ENCODE measurements around the gene LIN52. TPM values are rescaled to one million over a fixed set of nuclear protein-coding genes. Genes with fewer than 3 reads are reported as not detected.

LIN52 gene
- total RNA-seq, 2 donors from 2014 or later: 7.8 to 8.1 TPM

DNA sequence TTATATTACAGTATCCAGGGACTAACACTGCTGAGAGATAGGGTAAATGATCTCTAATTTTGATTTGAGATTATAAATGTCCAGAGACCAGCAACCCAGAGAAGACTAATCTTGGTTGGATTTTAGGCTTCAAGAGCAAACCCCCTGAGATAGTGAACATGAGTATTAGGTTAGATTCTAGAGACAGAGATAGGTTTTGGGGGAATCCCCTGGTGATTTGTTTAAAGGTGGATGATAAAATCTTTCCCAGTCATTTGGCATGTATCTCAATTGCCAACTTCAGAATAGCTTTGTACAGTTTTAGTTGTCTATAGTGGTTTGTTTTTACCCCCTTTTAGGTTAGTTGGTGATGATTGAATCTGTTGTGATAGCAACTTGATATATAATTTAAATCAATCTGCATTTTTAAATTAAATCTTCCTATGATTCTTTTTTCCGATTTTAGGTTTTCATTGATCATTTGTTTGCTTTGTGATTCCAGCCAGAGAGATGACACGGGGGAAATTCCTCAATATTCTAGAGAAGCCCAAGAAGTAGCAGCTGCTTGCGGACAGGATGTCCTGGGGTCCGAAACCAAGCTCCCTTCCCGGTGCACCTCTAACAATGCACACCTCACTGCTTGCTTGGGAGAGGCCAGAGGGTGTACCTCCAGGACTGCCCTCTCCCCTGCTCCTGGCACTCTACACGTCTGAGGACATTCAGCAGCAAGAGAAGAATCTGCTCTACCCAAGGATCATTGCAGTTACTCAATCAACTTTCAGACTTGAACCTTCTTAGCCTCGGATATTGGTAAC lies 113.9 kb downstream of the LIN52 start:
- Histone ChIP-seq H3K9me3 (no peaks in the 10 kb centered on the region), H3K27me3 (replicated peaks; ENCODE audit: insufficient read depth) (no peaks in the 10 kb centered on the region), H3K27ac (no peak overlapping the region), H3K4me3 (no peak overlapping the region), H3K4me1 (replicated peaks) (no peaks in the 10 kb centered on the region), H3K36me3 (no peaks in the 10 kb centered on the region)
- 89% methylated on average over 7 of the region's 7 CpGs for WGBS
- no peak for TF ChIP-seq POLR2AphosphoS5 (IDR thresholded peaks at IDR 0.05)
- no peak for TF ChIP-seq POLR2A (IDR thresholded peaks at IDR 0.05)
- no peak for TF ChIP-seq CTCF (IDR thresholded peaks at IDR 0.05)
- intact Hi-C loops (cut with DNase I): no loop called here
- DNase-seq (ENCODE audit: low spot score): no peak

DNA sequence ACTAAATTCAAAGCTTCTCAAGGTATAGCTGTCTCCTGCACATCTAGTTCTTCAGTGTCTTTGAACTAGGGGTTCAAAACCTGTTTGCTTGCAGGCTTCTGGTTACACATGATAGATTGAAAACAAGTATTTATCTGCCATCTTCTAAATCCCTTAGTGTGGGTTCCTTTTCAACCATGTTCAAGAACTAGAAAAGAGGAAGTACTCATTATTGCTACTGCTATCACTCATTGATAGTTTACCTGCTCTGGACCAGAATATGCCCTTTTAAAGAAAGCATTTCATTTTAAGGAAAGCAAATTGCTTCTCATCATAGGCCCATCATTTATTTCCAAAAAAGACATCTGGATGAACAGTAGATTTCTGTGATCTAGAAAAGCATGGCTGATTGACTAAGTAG lies 117.4 kb downstream of the LIN52 start:
- no peak overlapping the region for H3K4me3 ChIP-seq
- no peak for DNase-seq (ENCODE audit: low spot score)
- no peaks in the 10 kb centered on the region for H3K27me3 ChIP-seq (replicated peaks; ENCODE audit: insufficient read depth)
- intact Hi-C loops (cut with DNase I): no loop called here
- H3K36me3 ChIP-seq: no peaks in the 10 kb centered on the region
- no peaks in the 10 kb centered on the region for H3K9me3 ChIP-seq
- no peaks in the 10 kb centered on the region for H3K4me1 ChIP-seq (replicated peaks)
- H3K27ac ChIP-seq: no peak overlapping the region
- TF ChIP-seq POLR2AphosphoS5 (IDR thresholded peaks at IDR 0.05) (no peak), CTCF (IDR thresholded peaks at IDR 0.05) (no peak), POLR2A (IDR thresholded peaks at IDR 0.05) (no peak)

GRCh38 chr14:74203639-74204038 lies 118.9 kb downstream of the LIN52 start:
- H3K4me3 ChIP-seq: no peak overlapping the region
- DNase-seq (ENCODE audit: low spot score): no peak
- TF ChIP-seq POLR2AphosphoS5 (IDR thresholded peaks at IDR 0.05) (no peak), CTCF (IDR thresholded peaks at IDR 0.05) (no peak), POLR2A (IDR thresholded peaks at IDR 0.05) (no peak)
- no peaks in the 10 kb centered on the region for H3K27me3 ChIP-seq (replicated peaks; ENCODE audit: insufficient read depth)
- no peaks in the 10 kb centered on the region for H3K9me3 ChIP-seq
- no peak overlapping the region for H3K27ac ChIP-seq
- WGBS: 83% methylated on average over 8 of the region's 8 CpGs
- intact Hi-C loops (cut with DNase I): no loop called here
- no peaks in the 10 kb centered on the region for H3K36me3 ChIP-seq
- H3K4me1 ChIP-seq (replicated peaks): no peaks in the 10 kb centered on the region

DNA sequence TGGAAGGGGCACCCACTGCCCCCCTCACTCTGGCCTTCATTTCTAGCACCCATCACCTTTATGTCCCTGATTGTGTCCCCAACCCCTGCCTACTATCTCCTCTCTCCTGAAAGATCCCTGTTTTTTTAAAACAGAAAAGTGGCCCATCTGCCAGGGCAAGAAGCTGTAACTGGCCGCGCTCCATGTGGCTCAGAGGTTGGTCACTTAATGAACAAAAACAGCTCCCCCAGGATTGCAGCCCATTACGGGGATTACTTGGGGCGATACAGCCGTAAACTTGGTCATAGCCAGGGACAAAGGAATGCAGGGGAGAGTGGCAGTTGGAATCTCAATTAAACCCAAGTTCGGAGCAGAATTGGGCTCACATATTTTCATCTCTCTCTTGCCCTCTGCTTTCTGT lies 119.7 kb downstream of the LIN52 start:
- H3K36me3 ChIP-seq: no peaks in the 10 kb centered on the region
- WGBS: 83% methylated on average over 6 of the region's 6 CpGs
- H3K9me3 ChIP-seq: no peaks in the 10 kb centered on the region
- no peak overlapping the region for H3K4me3 ChIP-seq
- H3K27ac ChIP-seq: no peak overlapping the region
- H3K27me3 ChIP-seq (replicated peaks; ENCODE audit: insufficient read depth): no peaks in the 10 kb centered on the region
- H3K4me1 ChIP-seq (replicated peaks): no peaks in the 10 kb centered on the region
- intact Hi-C loops (cut with DNase I): no loop called here
- DNase-seq (ENCODE audit: low spot score): no peak
- TF ChIP-seq POLR2AphosphoS5 (IDR thresholded peaks at IDR 0.05) (no peak), CTCF (IDR thresholded peaks at IDR 0.05) (no peak), POLR2A (IDR thresholded peaks at IDR 0.05) (no peak)

- Histone ChIP-seq H3K9me3 (no peaks in the 10 kb centered on the region), H3K27me3 (replicated peaks; ENCODE audit: insufficient read depth) (no peaks in the 10 kb centered on the region), H3K4me1 (replicated peaks) (no peaks in the 10 kb centered on the region), H3K36me3 (no peaks in the 10 kb centered on the region), H3K27ac (no peak overlapping the region), H3K4me3 (no peak overlapping the region)
- WGBS: 80% methylated on average over 1 of the region's 1 CpG
- TF ChIP-seq CTCF (IDR thresholded peaks at IDR 0.05) (no peak), POLR2A (IDR thresholded peaks at IDR 0.05) (no peak), POLR2AphosphoS5 (IDR thresholded peaks at IDR 0.05) (no peak)
- intact Hi-C loops (cut with DNase I): no loop called here
- DNase-seq (ENCODE audit: low spot score): no peak
Observed at GRCh38 chr14:74205882-74206281, 121.1 kb downstream of the LIN52 start.
